OCI-LY1 (cell line): ENCODE results near the gene ARL17B.
"Not testable (repeated sequence)": the region's sequence is repeated elsewhere in the genome, so short reads cannot be mapped to it uniquely, and the experiment has no call there.

Experiments
- EZH2 ChIP-seq: fragments of 200-600 bp; sonication (generic), shearing (Covaris generic); IDR thresholded peaks from 2 replicates; pipeline ENCODE4 v1.8.0; 2017; ENCODE audit warnings: borderline replicate concordance, mixed run types, mild to moderate bottlenecking, antibody characterized with exemption, low read length, moderate library complexity, mixed read lengths
- TF ChIP-seq, protein P1 (sequence below): fragments of 200-600 bp; sonication (generic), shearing (Covaris generic); IDR thresholded peaks from 2 replicates; pipeline ENCODE4 v1.5.1; 2017; ENCODE audit warnings: mild to moderate bottlenecking, antibody characterized with exemption, low read length, moderate library complexity, mixed read lengths

DNA sequence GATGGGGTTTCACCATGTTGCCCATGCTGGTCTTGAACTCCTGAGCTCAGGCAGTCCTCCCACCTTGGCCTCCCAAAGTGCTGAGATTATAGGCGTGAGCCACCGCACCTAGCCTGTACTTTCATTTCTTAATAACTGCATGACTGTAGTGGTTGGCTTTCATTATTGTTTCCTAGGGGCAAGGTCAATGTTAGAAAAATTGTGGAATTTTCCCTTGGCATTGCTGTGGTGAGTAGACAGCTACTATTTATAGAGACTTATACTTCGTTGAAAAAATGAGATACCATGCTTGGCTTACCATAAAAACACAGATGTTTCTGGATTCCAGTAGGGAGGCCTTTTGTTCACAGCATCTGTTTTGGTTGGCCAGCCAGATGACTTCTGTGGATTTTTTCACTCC, 39.0 kb upstream of the ARL17B start:
- TF ChIP-seq EZH2 = not testable (repeated sequence)
- TF ChIP-seq, protein P1, sequence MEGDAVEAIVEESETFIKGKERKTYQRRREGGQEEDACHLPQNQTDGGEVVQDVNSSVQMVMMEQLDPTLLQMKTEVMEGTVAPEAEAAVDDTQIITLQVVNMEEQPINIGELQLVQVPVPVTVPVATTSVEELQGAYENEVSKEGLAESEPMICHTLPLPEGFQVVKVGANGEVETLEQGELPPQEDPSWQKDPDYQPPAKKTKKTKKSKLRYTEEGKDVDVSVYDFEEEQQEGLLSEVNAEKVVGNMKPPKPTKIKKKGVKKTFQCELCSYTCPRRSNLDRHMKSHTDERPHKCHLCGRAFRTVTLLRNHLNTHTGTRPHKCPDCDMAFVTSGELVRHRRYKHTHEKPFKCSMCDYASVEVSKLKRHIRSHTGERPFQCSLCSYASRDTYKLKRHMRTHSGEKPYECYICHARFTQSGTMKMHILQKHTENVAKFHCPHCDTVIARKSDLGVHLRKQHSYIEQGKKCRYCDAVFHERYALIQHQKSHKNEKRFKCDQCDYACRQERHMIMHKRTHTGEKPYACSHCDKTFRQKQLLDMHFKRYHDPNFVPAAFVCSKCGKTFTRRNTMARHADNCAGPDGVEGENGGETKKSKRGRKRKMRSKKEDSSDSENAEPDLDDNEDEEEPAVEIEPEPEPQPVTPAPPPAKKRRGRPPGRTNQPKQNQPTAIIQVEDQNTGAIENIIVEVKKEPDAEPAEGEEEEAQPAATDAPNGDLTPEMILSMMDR = not testable (repeated sequence)
